Erythroblast (primary cell): ENCODE results near the gene PARP6.

Source experiments
- GATA1 ChIP-seq: IDR thresholded peaks from 2 replicates; pipeline ENCODE4 v1.6.1; 2011; ENCODE audit warnings: low read depth, mild to moderate bottlenecking, control low read depth, low read length, moderate library complexity
- POLR2A ChIP-seq: IDR thresholded peaks from 2 replicates; pipeline ENCODE4 v1.6.1; 2011; ENCODE audit warnings: mild to moderate bottlenecking, low read length

DNA sequence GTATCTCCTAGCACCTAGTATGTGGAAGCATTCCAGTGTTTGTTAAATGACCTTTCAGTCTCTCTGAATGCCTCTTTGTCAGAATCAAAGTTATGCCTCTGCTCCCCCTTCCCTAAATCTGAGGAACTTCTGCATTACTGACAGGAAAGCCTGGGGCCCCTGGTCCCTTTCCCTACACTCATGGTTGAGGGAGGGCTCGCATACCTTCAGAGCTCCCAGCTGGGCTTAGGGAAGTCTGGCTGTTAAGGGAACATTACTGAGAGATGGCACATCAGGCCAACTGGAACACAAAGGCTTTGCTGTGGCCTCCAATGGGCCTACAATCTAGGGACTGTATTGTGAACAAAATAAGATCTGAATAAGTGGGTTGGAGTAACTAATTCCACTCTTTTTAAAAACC, 51.7 kb downstream of the PARP6 start:
- TF ChIP-seq POLR2A (no peak), GATA1 (no peak)
